Type B pancreatic cell (in vitro differentiated cells): ENCODE data around the gene CAPRIN2. TPM values are rescaled to one million over a fixed set of nuclear protein-coding genes. Genes with fewer than 3 reads are reported as not detected.

ENCODE experiments used
- DNase-seq: peaks from one replicate; pipeline ENCODE4 v3.0.0; 2021; ENCODE audit warnings: mixed read lengths; ENCODE audit not compliant: unreplicated experiment; ENCODE audit errors: extremely low spot score
- H3K27ac Mint-ChIP-seq: 2 replicates; pipeline ENCODE4 v1.8.0; 2021; ENCODE audit warnings: mild to moderate bottlenecking, mixed read lengths
- H3K27me3 Mint-ChIP-seq: 2 replicates; pipeline ENCODE4 v1.8.0; 2021; ENCODE audit warnings: mixed read lengths
- H3K36me3 Mint-ChIP-seq: 2 replicates; pipeline ENCODE4 v1.8.0; 2021; ENCODE audit warnings: mixed read lengths
- H3K4me1 Mint-ChIP-seq: one replicate; pipeline ENCODE4 v1.8.0; 2021; ENCODE audit warnings: mixed read lengths; ENCODE audit not compliant: unreplicated experiment
- H3K4me3 Mint-ChIP-seq: 2 replicates; pipeline ENCODE4 v1.8.0; 2021; ENCODE audit warnings: mild to moderate bottlenecking, mixed read lengths
- H3K9me3 Mint-ChIP-seq: 2 replicates; pipeline ENCODE4 v1.8.0; 2021; ENCODE audit warnings: mixed read lengths
- total RNA-seq: library from RNA; stranded (reverse); gene quantifications from 2 replicates; pipeline ENCODE4 v1.2.1, GENCODE V29; 2021; ENCODE audit warnings: low replicate concordance
- TF ChIP-seq, protein P1 (sequence below): fragments of 200-600 bp; sonication (generic); conservative IDR thresholded peaks from 2 replicates; pipeline ENCODE4 v1.5.0; 2021; ENCODE audit warnings: antibody characterized with exemption, mild to moderate bottlenecking

CAPRIN2 gene
- total RNA-seq, 1 donor from 2014 or later = 44.9 TPM

DNA sequence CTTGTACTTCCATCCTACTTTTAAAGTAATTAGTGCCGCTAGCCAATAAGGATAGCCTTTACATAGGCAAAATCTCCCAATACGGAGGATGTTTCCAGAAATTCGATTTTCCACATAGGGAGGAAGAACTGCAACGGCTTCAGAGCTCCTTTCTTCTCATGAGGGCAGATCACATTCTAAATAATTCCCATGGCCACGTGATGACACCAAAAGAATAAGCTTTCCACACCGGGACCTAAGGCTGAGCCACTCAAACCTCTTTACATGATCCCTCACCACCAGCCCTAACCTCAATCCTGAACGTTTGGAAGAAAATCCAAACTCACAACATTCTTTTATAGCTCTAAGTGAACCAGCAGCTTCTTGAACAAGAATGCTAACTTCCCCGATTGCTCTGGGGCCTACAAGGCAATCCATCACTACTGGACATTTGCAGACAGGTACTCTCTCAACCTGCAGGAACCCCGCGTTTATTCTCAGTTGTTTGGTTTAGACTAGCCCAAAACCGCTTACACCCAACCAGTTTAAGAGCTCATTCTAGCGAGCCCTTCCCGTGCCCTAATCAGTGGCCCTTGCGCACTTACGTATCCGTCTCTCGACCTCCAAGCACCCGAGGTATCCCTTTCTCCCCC is 884 bp downstream of the CAPRIN2 start:
- H3K27me3 Mint-ChIP-seq = peaks cover 4% of the 10 kb centered on the region
- H3K4me1 Mint-ChIP-seq = peaks cover 31% of the 10 kb centered on the region

DNA sequence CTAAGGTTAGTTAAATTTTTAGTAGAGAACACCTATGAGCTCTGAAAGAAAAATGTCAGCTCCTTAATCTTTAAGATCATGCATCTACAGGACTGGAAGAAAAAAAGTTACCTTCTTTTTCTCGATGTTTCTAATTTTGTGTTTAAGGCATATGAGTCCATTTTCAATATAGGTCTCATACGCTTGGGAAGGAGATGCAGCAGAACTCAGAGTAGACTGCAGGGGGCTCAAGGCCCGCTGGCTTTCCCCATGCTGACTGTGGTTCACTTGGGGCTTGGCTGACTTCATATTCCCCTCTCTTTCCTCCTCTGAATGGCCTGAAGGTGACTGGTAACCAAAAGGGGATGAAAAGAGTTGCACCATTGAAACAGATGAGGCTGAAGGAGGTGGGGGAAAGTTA is 1.5 kb downstream of the CAPRIN2 start:
- H3K9me3 Mint-ChIP-seq = no peaks in the 10 kb centered on the region
- peaks cover 27% of the 10 kb centered on the region for H3K36me3 Mint-ChIP-seq
- peak overlapping the region; percentile 92 for H3K27ac Mint-ChIP-seq
- peaks cover 4% of the 10 kb centered on the region for H3K27me3 Mint-ChIP-seq
- no peak for DNase-seq
- H3K4me1 Mint-ChIP-seq = peaks cover 31% of the 10 kb centered on the region
- TF ChIP-seq, protein P1, sequence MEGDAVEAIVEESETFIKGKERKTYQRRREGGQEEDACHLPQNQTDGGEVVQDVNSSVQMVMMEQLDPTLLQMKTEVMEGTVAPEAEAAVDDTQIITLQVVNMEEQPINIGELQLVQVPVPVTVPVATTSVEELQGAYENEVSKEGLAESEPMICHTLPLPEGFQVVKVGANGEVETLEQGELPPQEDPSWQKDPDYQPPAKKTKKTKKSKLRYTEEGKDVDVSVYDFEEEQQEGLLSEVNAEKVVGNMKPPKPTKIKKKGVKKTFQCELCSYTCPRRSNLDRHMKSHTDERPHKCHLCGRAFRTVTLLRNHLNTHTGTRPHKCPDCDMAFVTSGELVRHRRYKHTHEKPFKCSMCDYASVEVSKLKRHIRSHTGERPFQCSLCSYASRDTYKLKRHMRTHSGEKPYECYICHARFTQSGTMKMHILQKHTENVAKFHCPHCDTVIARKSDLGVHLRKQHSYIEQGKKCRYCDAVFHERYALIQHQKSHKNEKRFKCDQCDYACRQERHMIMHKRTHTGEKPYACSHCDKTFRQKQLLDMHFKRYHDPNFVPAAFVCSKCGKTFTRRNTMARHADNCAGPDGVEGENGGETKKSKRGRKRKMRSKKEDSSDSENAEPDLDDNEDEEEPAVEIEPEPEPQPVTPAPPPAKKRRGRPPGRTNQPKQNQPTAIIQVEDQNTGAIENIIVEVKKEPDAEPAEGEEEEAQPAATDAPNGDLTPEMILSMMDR = peak; percentile 72
- H3K4me3 Mint-ChIP-seq = peak overlapping the region; percentile 97

More for the DNA sequence above, 884 bp downstream of the CAPRIN2 start:
- Mint-ChIP-seq H3K36me3 (peaks cover 23% of the 10 kb centered on the region), H3K27ac (peak overlapping the region; percentile 92), H3K4me3 (peak overlapping the region; percentile 97), H3K9me3 (no peaks in the 10 kb centered on the region)
- TF ChIP-seq, protein P1 = no peak
- DNase-seq = no peak

DNA sequence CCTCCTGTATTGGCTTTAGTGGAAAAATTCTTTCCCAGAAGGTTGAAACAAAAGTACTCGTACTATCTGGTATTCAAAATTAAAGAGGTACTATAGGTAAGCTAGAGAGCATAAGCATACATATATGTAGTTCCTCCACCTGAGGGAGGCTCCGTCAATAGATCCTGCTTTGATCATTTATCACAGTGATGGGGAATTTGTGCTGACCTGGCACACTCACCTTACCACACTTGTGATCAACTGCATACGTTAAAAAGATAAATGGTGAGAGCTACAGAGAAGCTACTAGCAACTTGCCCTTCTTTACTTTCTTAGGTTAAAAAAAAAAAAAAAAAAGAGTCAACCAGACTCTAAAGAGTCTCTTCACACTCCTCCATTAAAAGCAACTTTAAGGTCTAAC is 2.5 kb downstream of the CAPRIN2 start:
- Mint-ChIP-seq H3K27me3 (peaks cover 4% of the 10 kb centered on the region), H3K4me3 (peak overlapping the region; percentile 97), H3K9me3 (no peaks in the 10 kb centered on the region), H3K4me1 (peaks cover 31% of the 10 kb centered on the region), H3K27ac (no peak overlapping the region), H3K36me3 (peaks cover 33% of the 10 kb centered on the region)
- DNase-seq = no peak
- TF ChIP-seq, protein P1 = no peak

DNA sequence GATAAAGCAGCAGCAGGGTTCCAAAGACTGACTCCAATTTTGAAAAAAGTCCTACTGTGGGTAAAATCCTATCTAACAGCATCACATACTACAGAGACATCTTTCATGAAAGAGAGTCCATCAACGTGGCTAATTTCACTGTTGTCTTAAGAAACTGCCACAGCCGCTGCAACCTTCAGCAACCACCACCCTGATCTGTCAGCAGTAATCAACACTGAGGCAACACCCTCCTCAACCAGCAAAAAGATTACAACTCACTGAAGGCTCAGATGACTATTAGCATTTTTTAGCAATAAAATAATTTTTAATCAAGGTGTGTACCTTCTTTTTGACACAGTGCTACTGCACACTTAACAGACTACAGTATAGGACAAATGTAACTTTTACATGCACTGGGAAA is 6.6 kb downstream of the CAPRIN2 start:
- Mint-ChIP-seq H3K27me3 (no peaks in the 10 kb centered on the region), H3K4me3 (no peak overlapping the region), H3K9me3 (no peaks in the 10 kb centered on the region), H3K27ac (no peak overlapping the region), H3K4me1 (peaks cover 22% of the 10 kb centered on the region), H3K36me3 (peaks cover 45% of the 10 kb centered on the region)
- TF ChIP-seq, protein P1 = no peak
- no peak for DNase-seq

DNA sequence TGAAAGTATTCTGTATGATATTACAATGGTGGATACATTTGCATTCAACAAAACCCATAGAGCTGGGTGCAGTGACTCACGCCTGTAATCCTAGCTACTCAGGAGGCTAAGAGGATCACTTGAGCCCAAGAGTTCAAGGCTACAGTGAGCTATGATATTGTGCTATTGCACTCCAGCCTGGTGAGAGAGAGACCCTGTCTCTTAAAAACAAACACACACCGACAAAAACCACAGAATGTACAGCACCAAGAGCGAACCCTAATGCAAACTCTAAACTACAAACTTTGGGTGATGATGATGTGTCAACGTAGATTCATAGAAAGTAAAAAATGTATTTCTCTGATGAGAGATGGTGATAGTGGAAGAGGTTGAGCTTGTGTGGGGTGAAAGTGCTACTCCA is 8.6 kb downstream of the CAPRIN2 start:
- H3K27me3 Mint-ChIP-seq = no peaks in the 10 kb centered on the region
- TF ChIP-seq, protein P1 = no peak
- no peak for DNase-seq
- peaks cover 46% of the 10 kb centered on the region for H3K36me3 Mint-ChIP-seq
- H3K4me3 Mint-ChIP-seq = no peak overlapping the region
- H3K27ac Mint-ChIP-seq = no peak overlapping the region
- H3K4me1 Mint-ChIP-seq = peaks cover 15% of the 10 kb centered on the region
- no peaks in the 10 kb centered on the region for H3K9me3 Mint-ChIP-seq

DNA sequence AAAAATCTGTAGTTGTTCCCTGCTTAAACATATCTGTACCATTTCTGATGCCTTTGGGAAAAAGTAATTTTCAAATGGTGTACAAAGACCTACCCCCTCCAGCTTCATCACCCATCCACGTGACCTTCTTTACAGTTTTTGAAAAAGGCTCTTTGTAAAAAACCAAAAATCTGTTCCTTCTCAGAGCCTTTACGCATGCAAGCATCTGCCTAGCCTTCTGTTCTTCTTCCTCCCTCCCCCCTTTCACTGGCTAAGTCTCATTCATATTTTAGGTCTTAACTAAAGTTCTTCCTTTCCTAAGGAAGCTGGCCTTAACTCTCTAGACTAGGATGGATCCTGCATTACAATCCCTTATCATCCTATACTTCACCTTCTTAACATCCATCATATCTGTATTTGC is 10.4 kb downstream of the CAPRIN2 start:
- Mint-ChIP-seq H3K4me1 (no peaks in the 10 kb centered on the region), H3K27me3 (no peaks in the 10 kb centered on the region), H3K36me3 (peaks cover 38% of the 10 kb centered on the region), H3K4me3 (no peak overlapping the region), H3K9me3 (no peaks in the 10 kb centered on the region), H3K27ac (no peak overlapping the region)
- no peak for DNase-seq
- TF ChIP-seq, protein P1 = no peak
